Measurements from ENCODE around the gene FABP1.

FABP1 gene

DNA sequence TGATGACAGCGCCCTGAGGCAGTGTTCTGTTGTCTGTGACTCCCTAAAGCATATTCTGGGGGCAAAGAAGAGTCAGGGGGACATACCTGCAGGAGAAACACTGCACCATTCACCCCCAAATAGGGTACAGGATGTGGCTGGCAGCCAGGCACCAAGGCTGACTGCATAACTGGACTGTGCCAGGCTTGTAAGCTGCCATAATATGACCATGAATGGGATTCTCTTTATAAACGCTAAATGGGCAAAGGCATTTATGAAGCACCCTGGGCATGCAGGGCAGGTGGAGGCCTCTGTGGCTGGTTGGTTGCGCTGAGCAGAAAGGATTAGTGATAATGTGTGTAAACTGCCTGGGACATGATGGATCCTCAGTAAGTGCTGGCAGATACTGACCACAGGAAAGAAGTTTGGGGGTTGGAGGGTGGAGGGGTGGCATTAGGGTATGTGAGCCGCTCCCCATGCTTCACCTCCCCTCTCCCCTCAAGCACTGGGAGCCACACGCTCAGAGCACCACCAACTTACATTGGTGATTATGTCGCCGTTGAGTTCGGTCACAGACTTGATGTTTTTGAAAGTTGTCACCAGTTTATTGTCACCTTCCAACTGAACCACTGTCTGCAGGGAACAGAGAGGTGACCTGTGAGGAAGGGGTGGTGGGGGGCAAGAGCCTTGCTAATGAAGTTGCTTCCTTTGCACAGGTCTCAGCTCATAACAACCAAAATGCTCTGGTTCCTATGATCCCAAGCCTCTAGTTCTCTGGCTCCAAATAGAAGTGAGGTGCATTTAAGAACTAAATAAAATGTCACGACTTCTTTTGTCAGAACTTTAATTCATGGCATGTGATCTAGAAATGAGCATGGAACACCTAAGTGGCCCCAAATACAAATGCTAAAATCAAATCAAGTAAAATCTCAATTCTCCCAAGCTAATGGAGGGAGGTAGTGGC lies 3.6 kb downstream of the FABP1 start:
- no CpG with 5 or more reads among the region's 9 CpGs for WGBS, 2 donors (ENCODE audit: extremely low coverage in 2 of 2, insufficient read length in 2 of 2, insufficient replicate concordance in 1 of 2)
- H3K9me3 ChIP-seq (replicated peaks in 1 of 2; ENCODE audit: control insufficient read depth in 2 of 2, insufficient read depth in 1 of 2, low read depth in 1 of 2, low read length in 2 of 2) = no peaks in the 10 kb centered on the region
- no peak overlapping the region for H3K4me2 ChIP-seq (ENCODE audit: insufficient read depth, low read length, poor library complexity, severe bottlenecking)
- H3K9ac ChIP-seq (ENCODE audit: low read depth, low read length, poor library complexity) = no peak overlapping the region
- H4K8ac ChIP-seq (ENCODE audit: low read depth, low read length) = no peak overlapping the region
- H3K4me1 ChIP-seq (ENCODE audit: control insufficient read depth in 2 of 2, insufficient read depth in 1 of 2, low read depth in 1 of 2, low read length in 2 of 2) = no peaks in the 10 kb centered on the region
- H3K27me3 ChIP-seq (ENCODE audit: control insufficient read depth in 3 of 3, insufficient read depth in 3 of 3, low read depth in 1 of 3, low read length in 3 of 3) = peaks cover 0 to 17% (median 0%) of the 10 kb centered on the region in 3 experiments
- H2BK5ac ChIP-seq (ENCODE audit: low read length) = no peak overlapping the region
- no peak overlapping the region for H3K4me3 ChIP-seq (ENCODE audit: low read length in 2 of 2)
- H3K18ac ChIP-seq (ENCODE audit: low read length) = no peak overlapping the region
- no peak for DNase-seq (ENCODE audit: low spot score)
- H2BK120ac ChIP-seq (ENCODE audit: low read depth, low read length) = no peak overlapping the region
- no peak overlapping the region for H3K23ac ChIP-seq (ENCODE audit: low read depth, low read length, poor library complexity)
- no peaks in the 10 kb centered on the region for H3K79me1 ChIP-seq (ENCODE audit: low read depth, low read length)
- no peak overlapping the region for H4K91ac ChIP-seq (ENCODE audit: low read depth, low read length, poor library complexity)
- H3K14ac ChIP-seq (ENCODE audit: low read length) = no peak overlapping the region
- H3K4ac ChIP-seq (ENCODE audit: low read length) = no peak overlapping the region
- H3K27ac ChIP-seq (replicated peaks; ENCODE audit: low read length) = no peak overlapping the region
- no peaks in the 10 kb centered on the region for H3K36me3 ChIP-seq (replicated peaks in 1 of 2; ENCODE audit: control insufficient read depth in 2 of 2, insufficient read depth in 2 of 2, low read length in 2 of 2)
- H2BK12ac ChIP-seq (ENCODE audit: low read length) = no peak overlapping the region
- H2AFZ ChIP-seq (ENCODE audit: low read length) = no peak overlapping the region
- H2BK15ac ChIP-seq (ENCODE audit: low read length) = no peak overlapping the region
- no peak overlapping the region for H2AK5ac ChIP-seq (ENCODE audit: low read depth, low read length)

DNA sequence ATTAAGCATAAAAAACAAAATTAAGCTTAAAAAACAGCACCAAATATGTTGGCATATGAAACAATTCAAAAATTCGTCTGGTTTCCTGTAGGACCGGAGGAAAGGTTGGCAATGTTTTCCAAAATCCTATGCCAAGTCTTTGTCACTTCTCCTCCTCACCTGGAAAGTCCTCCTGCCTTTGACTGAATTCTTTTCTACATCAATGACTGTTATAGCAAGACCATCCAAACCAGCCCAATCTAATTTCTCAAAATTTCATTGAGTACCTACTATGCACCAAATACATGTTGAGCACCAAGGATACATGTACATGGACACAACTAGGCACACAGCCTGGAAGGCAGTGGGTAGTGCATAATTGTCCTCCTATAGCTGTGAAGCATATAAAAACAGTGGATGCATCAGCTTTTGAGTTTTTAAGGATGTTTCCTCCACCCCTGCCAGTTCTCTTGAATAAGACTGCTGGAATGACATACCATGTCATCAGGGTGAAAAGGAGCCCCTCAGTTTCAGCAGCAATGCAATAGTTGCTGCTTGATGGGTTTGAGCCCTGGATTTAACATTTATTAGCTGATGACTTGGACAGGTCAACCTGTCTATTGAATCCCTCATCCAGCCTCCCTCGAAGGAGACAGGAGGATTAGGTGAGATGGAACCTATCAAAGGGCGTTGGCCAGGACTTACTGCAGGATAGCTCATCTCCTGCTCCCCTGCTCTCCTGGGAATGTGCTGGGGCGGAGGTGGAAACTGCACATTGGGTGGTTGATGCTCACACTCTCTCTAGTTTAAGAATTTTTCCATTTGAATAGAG lies 4.5 kb downstream of the FABP1 start:
- Histone ChIP-seq H3K9ac (ENCODE audit: low read depth, low read length, poor library complexity) (no peak overlapping the region), H3K14ac (ENCODE audit: low read length) (no peak overlapping the region), H3K4me2 (ENCODE audit: insufficient read depth, low read length, poor library complexity, severe bottlenecking) (no peak overlapping the region), H3K79me1 (ENCODE audit: low read depth, low read length) (no peaks in the 10 kb centered on the region), H3K27me3 (ENCODE audit: control insufficient read depth in 3 of 3, insufficient read depth in 3 of 3, low read depth in 1 of 3, low read length in 3 of 3) (peaks cover 0 to 17% (median 0%) of the 10 kb centered on the region in 3 experiments), H3K4ac (ENCODE audit: low read length) (no peak overlapping the region), H3K23ac (ENCODE audit: low read depth, low read length, poor library complexity) (no peak overlapping the region), H2BK12ac (ENCODE audit: low read length) (no peak overlapping the region), H2AK5ac (ENCODE audit: low read depth, low read length) (no peak overlapping the region), H3K27ac (replicated peaks; ENCODE audit: low read length) (no peak overlapping the region), H3K4me3 (ENCODE audit: low read length in 2 of 2) (no peak overlapping the region), H3K18ac (ENCODE audit: low read length) (no peak overlapping the region), H4K8ac (ENCODE audit: low read depth, low read length) (no peak overlapping the region), H2AFZ (ENCODE audit: low read length) (no peak overlapping the region), H2BK5ac (ENCODE audit: low read length) (no peak overlapping the region), H3K36me3 (replicated peaks in 1 of 2; ENCODE audit: control insufficient read depth in 2 of 2, insufficient read depth in 2 of 2, low read length in 2 of 2) (no peaks in the 10 kb centered on the region), H3K9me3 (replicated peaks in 1 of 2; ENCODE audit: control insufficient read depth in 2 of 2, insufficient read depth in 1 of 2, low read depth in 1 of 2, low read length in 2 of 2) (no peaks in the 10 kb centered on the region), H2BK15ac (ENCODE audit: low read length) (no peak overlapping the region), H4K91ac (ENCODE audit: low read depth, low read length, poor library complexity) (no peak overlapping the region), H2BK120ac (ENCODE audit: low read depth, low read length) (no peak overlapping the region), H3K4me1 (ENCODE audit: control insufficient read depth in 2 of 2, insufficient read depth in 1 of 2, low read depth in 1 of 2, low read length in 2 of 2) (no peaks in the 10 kb centered on the region)
- DNase-seq (ENCODE audit: low spot score) = no peak
- no CpG with 5 or more reads among the region's 5 CpGs for whole genome bisulfite sequencing, 2 donors (ENCODE audit: extremely low coverage in 2 of 2, insufficient read length in 2 of 2, insufficient replicate concordance in 1 of 2)

DNA sequence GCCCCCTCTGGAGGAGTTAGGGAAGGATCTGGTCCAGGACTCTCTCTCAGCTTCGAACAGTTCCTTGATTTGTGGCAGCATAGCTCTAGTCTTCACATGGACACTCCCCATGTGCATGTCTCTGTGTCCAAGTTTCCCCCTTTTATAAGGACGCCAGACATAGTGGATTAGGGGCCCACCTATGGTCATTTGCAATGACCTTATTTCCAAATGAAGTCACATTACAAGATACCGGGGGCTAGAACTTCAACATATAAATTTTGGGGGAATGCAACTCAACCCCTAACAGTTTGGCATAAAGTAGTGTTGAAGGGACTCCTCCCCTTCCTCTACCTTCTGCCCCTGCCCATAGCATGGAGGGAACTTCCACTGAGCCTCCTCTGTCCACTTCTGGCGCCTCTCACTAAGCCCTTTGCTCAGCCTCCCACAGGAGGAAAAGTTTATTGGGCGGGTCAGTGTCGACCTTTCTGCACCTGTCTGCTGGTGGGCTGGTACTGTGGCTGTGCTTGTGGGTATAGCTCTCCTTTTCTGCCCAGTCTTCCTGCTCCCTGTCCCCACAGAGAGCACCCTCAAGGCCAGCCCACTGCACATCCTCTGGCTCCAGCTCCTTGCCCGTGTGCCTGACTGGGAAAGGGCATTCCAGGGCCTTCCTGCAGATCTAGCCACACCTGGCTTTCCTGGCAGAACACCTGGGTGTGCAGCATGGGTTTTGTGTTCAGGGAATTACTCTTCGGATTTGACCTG lies 5.5 kb downstream of the FABP1 start:
- DNase-seq (ENCODE audit: low spot score) = no peak
- H2AFZ ChIP-seq (ENCODE audit: low read length) = no peak overlapping the region
- no peak overlapping the region for H4K91ac ChIP-seq (ENCODE audit: low read depth, low read length, poor library complexity)
- H3K9ac ChIP-seq (ENCODE audit: low read depth, low read length, poor library complexity) = no peak overlapping the region
- no peak overlapping the region for H2BK15ac ChIP-seq (ENCODE audit: low read length)
- H2BK120ac ChIP-seq (ENCODE audit: low read depth, low read length) = no peak overlapping the region
- H3K18ac ChIP-seq (ENCODE audit: low read length) = peak overlapping the region; percentile 71
- peak overlapping the region in 1 of 2 donors; percentile 24 for H3K4me3 ChIP-seq (ENCODE audit: low read length in 2 of 2)
- H2BK5ac ChIP-seq (ENCODE audit: low read length) = no peak overlapping the region
- no peak overlapping the region for H2AK5ac ChIP-seq (ENCODE audit: low read depth, low read length)
- no peak overlapping the region for H3K4ac ChIP-seq (ENCODE audit: low read length)
- no peaks in the 10 kb centered on the region for H3K4me1 ChIP-seq (ENCODE audit: control insufficient read depth in 2 of 2, insufficient read depth in 1 of 2, low read depth in 1 of 2, low read length in 2 of 2)
- H3K27ac ChIP-seq (replicated peaks; ENCODE audit: low read length) = no peak overlapping the region
- H3K9me3 ChIP-seq (replicated peaks in 1 of 2; ENCODE audit: control insufficient read depth in 2 of 2, insufficient read depth in 1 of 2, low read depth in 1 of 2, low read length in 2 of 2) = no peaks in the 10 kb centered on the region
- no peak overlapping the region for H3K23ac ChIP-seq (ENCODE audit: low read depth, low read length, poor library complexity)
- H3K36me3 ChIP-seq (replicated peaks in 1 of 2; ENCODE audit: control insufficient read depth in 2 of 2, insufficient read depth in 2 of 2, low read length in 2 of 2) = no peaks in the 10 kb centered on the region
- no peak overlapping the region for H3K4me2 ChIP-seq (ENCODE audit: insufficient read depth, low read length, poor library complexity, severe bottlenecking)
- no peak overlapping the region for H4K8ac ChIP-seq (ENCODE audit: low read depth, low read length)
- H3K14ac ChIP-seq (ENCODE audit: low read length) = no peak overlapping the region
- no CpG with 5 or more reads among the region's 8 CpGs for WGBS, 2 donors (ENCODE audit: extremely low coverage in 2 of 2, insufficient read length in 2 of 2, insufficient replicate concordance in 1 of 2)
- no peaks in the 10 kb centered on the region for H3K79me1 ChIP-seq (ENCODE audit: low read depth, low read length)
- no peak overlapping the region for H2BK12ac ChIP-seq (ENCODE audit: low read length)
- H3K27me3 ChIP-seq (ENCODE audit: control insufficient read depth in 3 of 3, insufficient read depth in 3 of 3, low read depth in 1 of 3, low read length in 3 of 3) = peaks cover 0 to 17% (median 0%) of the 10 kb centered on the region in 3 experiments

Data from neuronal stem cell (in vitro differentiated cells).